HG02642 (cell line): ENCODE results near the gene DACH1.

Experiments
- ATAC-seq: cut with Tn5 transposase; IDR thresholded peaks from one replicate; pipeline ENCODE4 v1.9.1; 2021; ENCODE audit warnings: mild to moderate bottlenecking; ENCODE audit not compliant: unreplicated experiment, poor library complexity

DACH1 gene

GRCh38 chr13:71721104-71721503 is 145.9 kb downstream of the DACH1 start:
- no peak for ATAC-seq

GRCh38 chr13:71718931-71719330 is 148.1 kb downstream of the DACH1 start:
- ATAC-seq, result no peak

GRCh38 chr13:71714802-71715375 is 152.1 kb downstream of the DACH1 start:
- no peak for ATAC-seq

DNA sequence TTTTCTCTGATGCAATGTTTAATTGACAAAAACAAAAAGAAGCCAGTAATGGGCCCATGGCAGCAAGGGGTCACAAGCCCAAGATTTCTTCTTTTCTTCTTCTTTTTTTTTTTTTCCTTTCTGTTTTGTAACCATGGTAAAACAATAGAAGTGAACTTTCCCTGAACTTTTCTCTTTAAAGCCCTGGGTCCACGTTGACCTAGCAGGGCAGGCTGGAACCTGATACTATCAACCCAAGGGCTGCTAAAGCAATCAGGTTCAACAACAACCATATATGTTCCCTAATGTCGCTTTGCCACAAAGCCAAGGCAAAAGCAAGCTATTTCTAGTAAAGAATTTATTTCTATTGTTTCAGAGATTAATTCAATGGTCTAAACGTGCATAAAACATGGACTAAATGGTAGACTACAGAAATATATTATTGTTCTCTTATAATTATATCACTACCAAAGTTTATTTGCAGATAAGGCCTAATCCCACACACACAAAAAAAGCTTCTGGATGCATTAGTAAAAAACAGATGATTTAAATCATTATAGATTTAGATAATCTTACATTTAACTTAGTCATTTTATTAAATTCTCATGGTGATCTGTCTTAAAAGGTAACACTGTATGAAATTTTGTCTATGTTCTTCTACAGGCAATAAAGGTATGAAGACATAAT is 153.9 kb downstream of the DACH1 start:
- ATAC-seq, result no peak

- no peak for ATAC-seq
Observed at GRCh38 chr13:71704656-71705055, 162.3 kb downstream of the DACH1 start.

DNA sequence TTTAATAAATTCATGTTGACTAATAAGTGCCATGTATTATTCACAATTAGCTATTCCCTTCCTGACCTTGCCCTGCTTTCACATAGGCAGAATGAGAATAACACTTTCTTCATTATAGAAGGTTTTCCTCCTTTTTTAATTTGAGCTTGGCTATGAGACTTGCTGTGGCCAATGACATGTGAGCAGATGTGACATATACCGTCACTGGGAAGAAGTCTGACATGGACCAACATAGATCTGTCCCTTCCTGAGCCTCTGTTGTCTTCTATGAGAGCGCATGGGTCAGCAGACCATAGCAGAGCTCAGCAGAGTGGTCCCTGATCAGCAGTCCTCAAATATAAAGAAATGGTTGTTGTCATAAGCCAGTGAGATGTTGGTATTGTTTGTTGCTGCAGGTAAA is 163.9 kb downstream of the DACH1 start:
- ATAC-seq, result no peak

DNA sequence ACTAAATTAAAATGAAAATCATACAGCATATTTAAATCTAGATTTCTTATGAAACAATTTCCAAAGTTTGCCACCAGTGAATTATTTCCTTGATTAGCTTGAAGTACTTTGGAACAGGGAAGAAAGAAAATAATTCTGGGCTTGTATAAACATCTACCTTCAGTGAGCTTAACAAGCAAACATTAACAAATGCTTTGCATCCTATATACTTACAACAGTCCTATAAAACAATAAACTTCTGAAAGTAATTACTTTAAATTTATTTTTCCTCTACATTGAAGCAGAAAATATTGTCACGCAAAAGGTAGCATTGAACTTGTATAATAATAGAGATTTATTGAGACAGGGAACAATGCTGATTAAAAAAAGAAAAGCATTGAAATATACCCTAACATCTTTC is 164.8 kb downstream of the DACH1 start:
- ATAC-seq, result no peak

DNA sequence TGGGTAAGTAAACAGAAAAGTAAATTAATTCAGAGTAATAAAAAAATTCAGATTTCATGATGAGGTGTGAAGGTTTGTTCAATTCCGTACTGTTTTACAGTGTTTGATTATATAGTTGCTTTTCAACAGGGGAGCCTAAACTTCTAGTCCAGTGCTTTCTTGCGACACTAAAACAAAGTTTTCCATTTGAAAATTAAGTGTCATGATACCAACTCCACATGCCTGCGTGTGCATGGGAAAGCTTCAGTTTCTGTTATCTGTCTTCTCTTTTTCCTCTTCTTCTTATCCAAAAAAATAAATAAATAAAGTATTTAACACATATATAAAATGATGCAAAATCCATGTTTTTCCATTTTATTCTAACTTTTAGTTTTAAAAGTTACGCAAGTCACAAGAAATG is 165.3 kb downstream of the DACH1 start:
- ATAC-seq, result no peak

GRCh38 chr13:71699342-71699741 is 167.7 kb downstream of the DACH1 start:
- no peak for ATAC-seq

- no peak for ATAC-seq
Observed at GRCh38 chr13:71695662-71696061, 171.3 kb downstream of the DACH1 start.

GRCh38 chr13:71685072-71685471 is 181.9 kb downstream of the DACH1 start:
- ATAC-seq, result no peak

DNA sequence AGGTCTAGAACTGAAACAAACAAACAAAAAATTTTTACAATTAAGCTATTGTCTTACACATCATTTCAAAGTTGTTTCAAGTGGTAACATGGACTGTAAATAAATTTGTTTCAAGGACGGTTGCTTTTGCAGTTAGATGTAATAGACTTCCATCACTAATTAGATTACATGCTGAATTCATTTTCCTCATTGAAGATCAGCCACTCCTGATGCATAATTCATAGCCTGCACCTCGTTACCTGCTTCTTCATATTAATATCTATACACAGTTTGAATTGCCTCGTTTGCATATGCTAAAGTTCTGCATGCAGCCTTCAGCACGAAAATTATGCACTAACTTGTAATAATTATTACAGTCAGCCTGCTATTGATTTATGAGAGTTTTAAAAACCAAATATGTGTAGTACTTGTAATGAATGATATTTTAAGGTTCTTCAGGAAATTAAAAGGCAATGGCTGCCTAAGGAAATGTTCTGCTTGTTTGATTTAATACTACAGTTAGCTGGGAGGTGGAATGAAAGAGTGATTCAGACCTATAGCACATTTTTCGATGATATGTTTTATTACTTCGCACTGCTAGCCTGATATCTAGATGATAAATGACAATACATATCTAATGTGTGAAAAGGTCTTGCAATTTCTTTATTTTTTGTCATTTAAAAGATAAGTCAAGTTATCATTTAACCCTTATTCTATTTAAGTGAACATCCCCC is 184.9 kb downstream of the DACH1 start:
- no peak for ATAC-seq

DNA sequence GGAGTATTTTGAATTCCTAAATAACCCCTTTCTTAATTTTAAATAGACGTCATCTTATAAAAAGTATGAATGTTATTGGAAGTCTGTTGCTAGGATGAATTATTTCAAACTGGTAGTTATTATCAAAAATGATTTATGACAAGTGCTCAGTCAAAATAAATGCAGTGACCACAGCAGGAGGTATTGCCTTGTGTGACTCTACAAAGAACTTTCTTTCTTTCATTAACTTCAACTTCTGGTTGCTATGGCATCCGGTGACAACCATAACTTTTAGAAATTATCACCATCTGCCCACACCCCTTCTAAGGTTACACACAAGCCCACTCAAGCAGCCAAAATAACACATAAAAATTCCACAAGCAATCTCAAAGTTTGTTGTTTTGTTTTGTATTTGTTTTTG is 189.9 kb downstream of the DACH1 start:
- ATAC-seq, result no peak

DNA sequence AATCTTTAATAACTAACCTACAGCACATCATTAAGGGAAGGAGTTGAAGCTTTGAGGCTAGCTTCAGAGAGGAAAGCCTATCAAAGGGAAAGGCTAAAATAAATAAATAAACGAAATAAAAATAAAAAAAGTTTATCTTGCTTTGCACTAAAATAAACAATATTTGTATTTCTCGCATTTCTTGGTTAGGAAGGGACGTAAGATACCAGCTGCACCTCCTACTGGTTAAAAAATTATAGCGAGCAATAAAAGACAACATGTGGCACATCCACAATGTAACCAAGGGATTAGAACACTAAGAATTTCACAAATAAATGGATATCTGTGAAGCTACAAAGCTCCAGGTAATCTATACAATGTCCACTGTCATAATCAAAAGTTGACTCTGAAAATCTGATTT is 194.5 kb downstream of the DACH1 start:
- ATAC-seq, result no peak

- ATAC-seq, result no peak
Observed at GRCh38 chr13:71663431-71663830, 203.6 kb downstream of the DACH1 start.

DNA sequence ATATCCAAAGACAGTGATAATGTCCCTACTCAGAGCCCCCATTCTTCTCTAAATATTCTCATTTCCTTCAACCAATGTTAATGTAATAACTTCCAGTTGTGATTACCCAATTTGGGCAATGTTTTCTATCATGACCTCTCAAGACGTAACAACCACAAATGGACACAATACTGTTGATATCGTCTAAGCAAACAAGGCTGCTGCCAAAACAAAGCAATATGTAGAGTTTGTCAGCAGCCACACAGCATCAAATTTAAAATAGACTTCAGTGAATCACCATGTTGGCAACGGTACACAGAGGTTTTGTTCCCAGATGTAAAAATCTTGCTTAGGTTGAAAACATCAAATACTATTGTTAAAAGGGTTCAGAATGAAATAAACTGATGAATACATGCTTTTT is 205.1 kb downstream of the DACH1 start:
- no peak for ATAC-seq

GRCh38 chr13:71659404-71659803 is 207.6 kb downstream of the DACH1 start:
- ATAC-seq, result no peak

- ATAC-seq, result no peak
Observed at GRCh38 chr13:71645467-71645866, 221.5 kb downstream of the DACH1 start.

- no peak for ATAC-seq
Observed at GRCh38 chr13:71644579-71644978, 222.4 kb downstream of the DACH1 start.

DNA sequence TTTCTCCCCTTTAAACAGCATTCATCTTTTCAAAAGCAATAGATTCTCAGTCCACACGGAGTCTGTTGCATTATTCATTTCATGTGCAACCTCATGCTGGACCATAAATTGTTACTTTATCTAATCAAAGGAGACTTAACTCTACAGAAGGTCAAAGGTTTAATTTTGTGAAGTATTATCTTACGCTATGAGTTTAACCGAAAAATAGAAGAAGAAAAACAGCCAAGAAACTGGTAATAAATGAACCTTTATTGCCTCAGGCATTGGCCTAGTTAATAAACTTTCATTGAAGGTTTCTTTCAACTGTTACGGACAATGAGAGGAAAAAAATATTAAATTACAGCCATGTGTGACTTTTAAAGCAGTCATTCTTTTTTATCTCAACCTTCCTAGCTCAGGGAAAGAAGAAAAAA is 223.6 kb downstream of the DACH1 start:
- ATAC-seq, result no peak

- ATAC-seq, result no peak
Observed at GRCh38 chr13:71638751-71639150, 228.3 kb downstream of the DACH1 start.
